ENCODE measurements around the gene CACNA2D4.

CACNA2D4 gene

GRCh38 chr12:1872001-1872400, 46.5 kb downstream of the CACNA2D4 start:
- H3K9ac ChIP-seq (ENCODE audit: low read depth, low read length), result no peak overlapping the region
- no peak overlapping the region for H3K4me2 ChIP-seq (ENCODE audit: low read length)
- H3K4me3 ChIP-seq (ENCODE audit: low read length), result no peak overlapping the region
- no peaks in the 10 kb centered on the region for H3K4me1 ChIP-seq (ENCODE audit: control insufficient read depth, insufficient read depth, low read length)
- no peaks in the 10 kb centered on the region for H3K9me3 ChIP-seq (replicated peaks; ENCODE audit: low read length)
- H3K27me3 ChIP-seq (ENCODE audit: control insufficient read depth, insufficient read depth, low read length), result peaks cover 69% of the 10 kb centered on the region
- no peaks in the 10 kb centered on the region for H3K36me3 ChIP-seq (ENCODE audit: insufficient read depth, low read length)

GRCh38 chr12:1870998-1871917, 47.2 kb downstream of the CACNA2D4 start:
- Histone ChIP-seq H3K4me3 (ENCODE audit: low read length) (no peak overlapping the region), H3K36me3 (ENCODE audit: insufficient read depth, low read length) (no peaks in the 10 kb centered on the region), H3K9me3 (replicated peaks; ENCODE audit: low read length) (no peaks in the 10 kb centered on the region), H3K9ac (ENCODE audit: low read depth, low read length) (no peak overlapping the region), H3K27me3 (ENCODE audit: control insufficient read depth, insufficient read depth, low read length) (peaks cover 65% of the 10 kb centered on the region), H3K4me1 (ENCODE audit: control insufficient read depth, insufficient read depth, low read length) (no peaks in the 10 kb centered on the region), H3K4me2 (ENCODE audit: low read length) (no peak overlapping the region)

- Histone ChIP-seq H3K36me3 (ENCODE audit: insufficient read depth, low read length) (no peaks in the 10 kb centered on the region), H3K4me2 (ENCODE audit: low read length) (no peak overlapping the region), H3K4me1 (ENCODE audit: control insufficient read depth, insufficient read depth, low read length) (no peaks in the 10 kb centered on the region), H3K4me3 (ENCODE audit: low read length) (no peak overlapping the region), H3K27me3 (ENCODE audit: control insufficient read depth, insufficient read depth, low read length) (peaks cover 54% of the 10 kb centered on the region), H3K9me3 (replicated peaks; ENCODE audit: low read length) (no peaks in the 10 kb centered on the region), H3K9ac (ENCODE audit: low read depth, low read length) (no peak overlapping the region)
Measured at GRCh38 chr12:1870086-1870485, 48.4 kb downstream of the CACNA2D4 start.

- Histone ChIP-seq H3K9ac (ENCODE audit: low read depth, low read length) (no peak overlapping the region), H3K4me3 (ENCODE audit: low read length) (no peak overlapping the region)
Measured at GRCh38 chr12:1869145-1869544, 49.3 kb downstream of the CACNA2D4 start.

GRCh38 chr12:1865284-1865866, 53.1 kb downstream of the CACNA2D4 start:
- H3K36me3 ChIP-seq (ENCODE audit: insufficient read depth, low read length), result no peaks in the 10 kb centered on the region
- no peak overlapping the region for H3K4me3 ChIP-seq (ENCODE audit: low read length)
- H3K9me3 ChIP-seq (replicated peaks; ENCODE audit: low read length), result no peaks in the 10 kb centered on the region
- no peak overlapping the region for H3K4me2 ChIP-seq (ENCODE audit: low read length)
- no peak overlapping the region for H3K9ac ChIP-seq (ENCODE audit: low read depth, low read length)
- H3K4me1 ChIP-seq (ENCODE audit: control insufficient read depth, insufficient read depth, low read length), result no peaks in the 10 kb centered on the region
- H3K27me3 ChIP-seq (ENCODE audit: control insufficient read depth, insufficient read depth, low read length), result peaks cover 34% of the 10 kb centered on the region

More at GRCh38 chr12:1869145-1869544, 49.3 kb downstream of the CACNA2D4 start:
- Histone ChIP-seq H3K4me1 (ENCODE audit: control insufficient read depth, insufficient read depth, low read length) (no peaks in the 10 kb centered on the region), H3K4me2 (ENCODE audit: low read length) (no peak overlapping the region), H3K9me3 (replicated peaks; ENCODE audit: low read length) (no peaks in the 10 kb centered on the region), H3K36me3 (ENCODE audit: insufficient read depth, low read length) (no peaks in the 10 kb centered on the region), H3K27me3 (ENCODE audit: control insufficient read depth, insufficient read depth, low read length) (peaks cover 48% of the 10 kb centered on the region)

- Histone ChIP-seq H3K4me2 (ENCODE audit: low read length) (no peak overlapping the region), H3K27me3 (ENCODE audit: control insufficient read depth, insufficient read depth, low read length) (peaks cover 38% of the 10 kb centered on the region), H3K4me1 (ENCODE audit: control insufficient read depth, insufficient read depth, low read length) (no peaks in the 10 kb centered on the region), H3K9ac (ENCODE audit: low read depth, low read length) (no peak overlapping the region), H3K36me3 (ENCODE audit: insufficient read depth, low read length) (no peaks in the 10 kb centered on the region), H3K9me3 (replicated peaks; ENCODE audit: low read length) (no peaks in the 10 kb centered on the region), H3K4me3 (ENCODE audit: low read length) (no peak overlapping the region)
Measured at GRCh38 chr12:1864867-1865266, 53.6 kb downstream of the CACNA2D4 start.

- Histone ChIP-seq H3K9ac (ENCODE audit: low read depth, low read length) (no peak overlapping the region), H3K4me1 (ENCODE audit: control insufficient read depth, insufficient read depth, low read length) (no peaks in the 10 kb centered on the region)
Measured at GRCh38 chr12:1864456-1864855, 54.0 kb downstream of the CACNA2D4 start.

GRCh38 chr12:1863823-1864222, 54.6 kb downstream of the CACNA2D4 start:
- Histone ChIP-seq H3K36me3 (ENCODE audit: insufficient read depth, low read length) (no peaks in the 10 kb centered on the region), H3K9me3 (replicated peaks; ENCODE audit: low read length) (no peaks in the 10 kb centered on the region), H3K27me3 (ENCODE audit: control insufficient read depth, insufficient read depth, low read length) (peaks cover 37% of the 10 kb centered on the region), H3K4me1 (ENCODE audit: control insufficient read depth, insufficient read depth, low read length) (no peaks in the 10 kb centered on the region), H3K9ac (ENCODE audit: low read depth, low read length) (no peak overlapping the region), H3K4me2 (ENCODE audit: low read length) (no peak overlapping the region), H3K4me3 (ENCODE audit: low read length) (no peak overlapping the region)

More at GRCh38 chr12:1864456-1864855, 54.0 kb downstream of the CACNA2D4 start:
- Histone ChIP-seq H3K4me3 (ENCODE audit: low read length) (no peak overlapping the region), H3K4me2 (ENCODE audit: low read length) (no peak overlapping the region), H3K36me3 (ENCODE audit: insufficient read depth, low read length) (no peaks in the 10 kb centered on the region), H3K9me3 (replicated peaks; ENCODE audit: low read length) (no peaks in the 10 kb centered on the region), H3K27me3 (ENCODE audit: control insufficient read depth, insufficient read depth, low read length) (peaks cover 41% of the 10 kb centered on the region)

- H3K27me3 ChIP-seq (ENCODE audit: control insufficient read depth, insufficient read depth, low read length), result peaks cover 40% of the 10 kb centered on the region
- no peak overlapping the region for H3K9ac ChIP-seq (ENCODE audit: low read depth, low read length)
- no peaks in the 10 kb centered on the region for H3K9me3 ChIP-seq (replicated peaks; ENCODE audit: low read length)
- no peaks in the 10 kb centered on the region for H3K4me1 ChIP-seq (ENCODE audit: control insufficient read depth, insufficient read depth, low read length)
- H3K4me3 ChIP-seq (ENCODE audit: low read length), result no peak overlapping the region
- H3K4me2 ChIP-seq (ENCODE audit: low read length), result no peak overlapping the region
- H3K36me3 ChIP-seq (ENCODE audit: insufficient read depth, low read length), result no peaks in the 10 kb centered on the region
Measured at GRCh38 chr12:1862973-1863372, 55.5 kb downstream of the CACNA2D4 start.

- H3K27me3 ChIP-seq (ENCODE audit: control insufficient read depth, insufficient read depth, low read length), result peaks cover 45% of the 10 kb centered on the region
- no peak overlapping the region for H3K9ac ChIP-seq (ENCODE audit: low read depth, low read length)
- no peak overlapping the region for H3K4me2 ChIP-seq (ENCODE audit: low read length)
- no peaks in the 10 kb centered on the region for H3K4me1 ChIP-seq (ENCODE audit: control insufficient read depth, insufficient read depth, low read length)
- peaks cover 10% of the 10 kb centered on the region for H3K9me3 ChIP-seq (replicated peaks; ENCODE audit: low read length)
- H3K36me3 ChIP-seq (ENCODE audit: insufficient read depth, low read length), result no peaks in the 10 kb centered on the region
- H3K4me3 ChIP-seq (ENCODE audit: low read length), result no peak overlapping the region
Measured at GRCh38 chr12:1859643-1860042, 58.8 kb downstream of the CACNA2D4 start.

- H3K9me3 ChIP-seq (replicated peaks; ENCODE audit: low read length), result peaks cover 10% of the 10 kb centered on the region
- H3K4me1 ChIP-seq (ENCODE audit: control insufficient read depth, insufficient read depth, low read length), result no peaks in the 10 kb centered on the region
- H3K36me3 ChIP-seq (ENCODE audit: insufficient read depth, low read length), result no peaks in the 10 kb centered on the region
- no peak overlapping the region for H3K9ac ChIP-seq (ENCODE audit: low read depth, low read length)
- H3K4me2 ChIP-seq (ENCODE audit: low read length), result no peak overlapping the region
- no peak overlapping the region for H3K4me3 ChIP-seq (ENCODE audit: low read length)
- peaks cover 37% of the 10 kb centered on the region for H3K27me3 ChIP-seq (ENCODE audit: control insufficient read depth, insufficient read depth, low read length)
Measured at GRCh38 chr12:1858456-1858855, 60.0 kb downstream of the CACNA2D4 start.

All from skeletal muscle satellite cell (primary cell).